Heart left ventricle (tissue), 16 donors: Measurements from ENCODE around the gene PROCR. TPM values are rescaled to one million over a fixed set of nuclear protein-coding genes. Genes with fewer than 3 reads are reported as not detected.
A peak's percentile ranks its signal among the peaks of the same experiment; 100 is the strongest.
"Not testable (repeated sequence)": the region's sequence is repeated elsewhere in the genome, so short reads cannot be mapped to it uniquely, and the experiment has no call there.

Experiments used
- ATAC-seq, 4 donors: fragments of 200-7000 bp; cut with Tn5 transposase; one replicate each; pipeline ENCODE4 v1.9.1; 2020 to 2022; ENCODE audit warnings: moderate library complexity in 4 of 4, mild to moderate bottlenecking in 3 of 4, moderate number of reproducible peaks in 1 of 4
- DNase-seq, 5 donors: peaks; one replicate each; pipeline ENCODE4 v3.0.0-alpha.2; 2020
- H3K27ac ChIP-seq, 12 donors: fragments of 200-600 bp; sonication (generic) in 4 of 12; one replicate each; pipeline versions ENCODE4 v1.5.0 to v1.8.0; 2016 to 2022; ENCODE audit warnings: mild to moderate bottlenecking in 2 of 12
- H3K27me3 ChIP-seq, 9 donors: fragments of 200-600 bp; sonication (generic) in 2 of 9; one replicate each; pipeline versions ENCODE4 v1.5.1 to v1.8.0; 2016 to 2022; ENCODE audit warnings: mild to moderate bottlenecking in 3 of 9
- H3K36me3 ChIP-seq, 9 donors: fragments of 200-600 bp; sonication (generic) in 2 of 9; one replicate each; pipeline versions ENCODE4 v1.5.0 to v1.8.0; 2018 to 2022; ENCODE audit warnings: mild to moderate bottlenecking in 2 of 9
- H3K4me1 ChIP-seq, 12 donors: fragments of 200-600 bp; sonication (generic) in 4 of 12; one replicate each; pipeline versions ENCODE4 v1.5.0 to v1.8.0; 2016 to 2022; ENCODE audit warnings: mild to moderate bottlenecking in 3 of 12
- H3K4me3 ChIP-seq, 12 donors: fragments of 200-600 bp; sonication (generic) in 4 of 12; one replicate each; pipeline versions ENCODE4 v1.5.0 to v1.8.0; 2017 to 2022; ENCODE audit warnings: mild to moderate bottlenecking in 9 of 12, moderate library complexity in 4 of 12
- H3K9me3 ChIP-seq, 12 donors: fragments of 200-600 bp; sonication (generic) in 4 of 12; one replicate each; pipeline versions ENCODE4 v1.5.0 to v1.8.0; 2016 to 2022; ENCODE audit warnings: mild to moderate bottlenecking in 1 of 12
- CTCF ChIP-seq, 12 donors: fragments of 200-600 bp; sonication (generic) in 4 of 12; IDR thresholded peaks; one replicate each; pipeline versions ENCODE4 v1.5.0 to v1.8.0; 2018 to 2022; ENCODE audit warnings: antibody characterized with exemption in 12 of 12, mild to moderate bottlenecking in 5 of 12
- POLR2A ChIP-seq, 2 donors: fragments of 450-650 bp; IDR thresholded peaks; one replicate each; pipeline ENCODE4 v1.6.1; 2017; ENCODE audit warnings: antibody characterized with exemption in 2 of 2, mild to moderate bottlenecking in 2 of 2, moderate library complexity in 2 of 2
- WGBS, 4 donors: extraction: QIAGEN DNeasy Blood & Tissue Kit in 2 of 4; methylation state at CpG; one replicate each; pipeline versions ENCODE4 v1.1.5 to v1.1.7; 2013 to 2018; 5-methylcytosine and 5-hydroxymethylcytosine counted together
- intact Hi-C, 10 donors: fragments of 100-400 bp; cut with DNase I; formaldehyde crosslinking; loops; one replicate each; pipeline versions ENCODE4 v1.11.1 to v1.14.2; 2022
- polyA plus RNA-seq, 2 donors: library from polyadenylated mRNA; stranded (reverse); fragments of 200-250 nt; gene quantifications; one replicate each; pipeline ENCODE4 v1.2.3, GENCODE V29; 2013
- total RNA-seq, 9 donors: library from RNA; depleted of rRNA in 2 of 9; stranded (reverse); fragments of >200 nt in 2 of 9; fragmentation: NEBNext Ultra II Directional in 3 of 9; extraction: Animal tissue kit (Norgen Biotek cat#: 25700) in 3 of 9; gene quantifications; one replicate each; pipeline versions ENCODE4 v1.1.0 to v1.2.4, GENCODE V29; 2016 to 2023
- donor health status: ischemic (EF 13 %, LVEDD 7.1; RV severe dilation, severe dysfunction).
- donor health status: healthy with polysubstance abuse.
- donor health status: DM: no; HTN: yes; CAD: no.
- donor health status: DM: no; HTN: no; CAD: no.
- donor health status: ischemic (EF 25% LVEDD 6.9; RV normal size, moderate dysfunction).
- donor health status: ischemic (EF 25% LVEDD 5.7; RV mildly dilated, moderate dysfunction).
- donor health status: healthy.
- donor health status: DM: yes; HTN: yes; CAD: no.
- donor health status: ischemic (EF 35%, LVEDD 5.7; RV mildly dilated, moderate dysfunction).
- donor health status: nonischemic (EF 11% LVEDD 7.7; RV severe dilation, severe dysfunction).
- donor health status: DM: yes; HTN: yes; CAD: no.
- donor health status: PGD.
- donor health status: ischemic (EF 29% LVEDD 5.4; RV normal size, mild dysfunction).
- donor health status: nonischemic (EF 23%, LVEDD 6.1; RV moderate dilation, normal function).

Gene PROCR
- total and polyA plus RNA-seq, 11 donors, result 2.5 to 64.6 (median 11.9) TPM

GRCh38 chr20:35200267-35200666 is 28.4 kb downstream of the PROCR start:
- Histone ChIP-seq H3K36me3 (peaks cover 0 to 16% (median 0%) of the 10 kb centered on the region in 9 donors), H3K27ac (no peak overlapping the region), H3K4me3 (no peak overlapping the region), H3K27me3 (no peaks in the 10 kb centered on the region), H3K9me3 (peaks cover 0 to 36% (median 8%) of the 10 kb centered on the region in 12 donors), H3K4me1 (no peaks in the 10 kb centered on the region)
- WGBS, 4 donors, result 87 to 97% (median 94%) methylated on average over 1 of the region's 1 CpG
- ATAC-seq (no peak), DNase-seq (no peak)
- intact Hi-C loops, result loop anchor here in 2 of 10 donors (5.0 to 10.0 kb wide), 3 partner anchors 33 to 365 kb away; partner anchors contain the start of genes ACSS2 (in 1 of the 2) and GGT7 (in 1 of the 2)
- TF ChIP-seq CTCF (IDR thresholded peaks at IDR 0.05) (no peak), POLR2A (IDR thresholded peaks at IDR 0.05) (no peak)

- H3K4me3 ChIP-seq, H3K4me1 ChIP-seq, ATAC-seq, DNase-seq, H3K27ac ChIP-seq, H3K27me3 ChIP-seq: not testable (repeated sequence)
- intact Hi-C loops, result loop anchor here in 2 of 10 donors (5.0 to 10.0 kb wide), 3 partner anchors 34 to 367 kb away; partner anchors contain the start of genes ACSS2 (in 1 of the 2) and GGT7 (in 1 of the 2)
- 91 to 96% (median 96%) methylated on average over 5 of the region's 5 CpGs for WGBS, 4 donors
- H3K9me3 ChIP-seq, result peaks cover 0 to 29% (median 2%) of the 10 kb centered on the region in 12 donors
- peaks cover 0 to 16% (median 0%) of the 10 kb centered on the region in 9 donors for H3K36me3 ChIP-seq
Measured at GRCh38 chr20:35201467-35201866, 29.6 kb downstream of the PROCR start.

- ATAC-seq, result no peak
Measured at GRCh38 chr20:35206802-35207201, 34.9 kb downstream of the PROCR start.

GRCh38 chr20:35207950-35208611 is 36.2 kb downstream of the PROCR start:
- Histone ChIP-seq H3K4me1 (peaks cover 0 to 13% (median 6%) of the 10 kb centered on the region in 12 donors), H3K27me3 (no peaks in the 10 kb centered on the region), H3K9me3 (peaks cover 0 to 9% (median 0%) of the 10 kb centered on the region in 12 donors), H3K4me3 (peak overlapping the region in 8 of 12 donors; percentile 2 to 35 (median 22)), H3K36me3 (peaks cover 0 to 21% (median 0%) of the 10 kb centered on the region in 9 donors), H3K27ac (peak overlapping the region; percentile 19 to 80 (median 71))
- DNase-seq (peak; percentile 78 to 89 (median 83)), ATAC-seq (peak; percentile 91 to 96 (median 94))
- TF ChIP-seq CTCF (IDR thresholded peaks at IDR 0.05) (peak; percentile 75 to 88 (median 82)), POLR2A (IDR thresholded peaks at IDR 0.05) (no peak)
- 9 to 20% (median 13%) methylated on average over 8 of the region's 8 CpGs for WGBS, 4 donors
- intact Hi-C loops, result loop anchor here (1.0 to 10.0 kb wide), 17 partner anchors 36 to 373 kb away; partner anchors contain the start of genes EDEM2 (in 5 of the 10), PROCR (in 4 of the 10), GGT7 (in 2 of the 10) and ACSS2 (in 1 of the 10)

More at GRCh38 chr20:35206802-35207201, 34.9 kb downstream of the PROCR start:
- no peak for DNase-seq
- H3K36me3 ChIP-seq, result peaks cover 0 to 15% (median 0%) of the 10 kb centered on the region in 9 donors
- peaks cover 0 to 9% (median 0%) of the 10 kb centered on the region in 12 donors for H3K9me3 ChIP-seq
- WGBS, 4 donors, result 97 to 100% (median 98%) methylated on average over 1 of the region's 1 CpG
- intact Hi-C loops, result loop anchor here in 6 of 10 donors (5.0 to 10.0 kb wide), 8 partner anchors 35 to 372 kb away; partner anchors contain the start of genes PROCR (in 3 of the 6), GGT7 (in 2 of the 6), ACSS2 (in 1 of the 6) and EDEM2 (in 1 of the 6)
- no peak for TF ChIP-seq POLR2A (IDR thresholded peaks at IDR 0.05)
- TF ChIP-seq CTCF (IDR thresholded peaks at IDR 0.05), result no peak
- peak overlapping the region in 1 of 12 donors; percentile 80 for H3K27ac ChIP-seq
- H3K4me1 ChIP-seq, result peaks cover 0 to 13% (median 6%) of the 10 kb centered on the region in 12 donors
- no peak overlapping the region for H3K4me3 ChIP-seq
- H3K27me3 ChIP-seq, result no peaks in the 10 kb centered on the region
